ENCODE data around the gene CACNA2D3. TPM values are rescaled to one million over a fixed set of nuclear protein-coding genes. Genes with fewer than 3 reads are reported as not detected.

Gene CACNA2D3
- total and polyA plus RNA-seq, 4 donors: 0.72 to 2.4 (median 1.5) TPM

DNA sequence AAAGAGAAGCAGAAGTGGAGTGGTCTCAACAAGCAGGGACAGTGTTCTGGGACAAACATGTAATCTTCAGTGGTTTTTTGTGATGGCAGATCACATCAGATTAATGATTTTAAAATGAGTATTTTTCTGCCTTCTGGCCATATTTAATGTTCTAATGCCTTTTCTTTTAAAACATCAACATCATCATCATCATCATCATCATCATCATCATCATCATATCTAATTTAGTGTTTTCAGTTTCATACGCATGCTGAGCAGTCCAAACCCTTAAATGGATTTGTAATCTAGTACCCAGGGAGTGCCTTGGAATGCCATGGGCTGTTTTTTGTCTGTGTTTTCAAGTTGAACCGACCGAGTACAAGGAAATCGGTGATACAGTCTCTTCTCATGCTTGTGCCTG, 68.9 kb downstream of the CACNA2D3 start:
- 71 to 79% methylated on average over 4 of the region's 4 CpGs for WGBS, 2 donors
- Histone ChIP-seq H3K4me3 (ENCODE audit: low read length in 2 of 2) (no peak overlapping the region), H3K27ac (ENCODE audit: low read depth in 1 of 2, low read length in 2 of 2) (no peak overlapping the region), H3K9me3 (ENCODE audit: control insufficient read depth, low read length) (no peaks in the 10 kb centered on the region), H3K27me3 (ENCODE audit: control insufficient read depth in 1 of 2, insufficient read depth in 2 of 2, low read length in 1 of 2) (no peaks in the 10 kb centered on the region), H3K36me3 (ENCODE audit: control insufficient read depth in 1 of 2, insufficient read depth in 2 of 2, low read length in 1 of 2) (no peaks in the 10 kb centered on the region), H3K4me1 (ENCODE audit: control insufficient read depth in 1 of 2, insufficient read depth in 2 of 2, low read length in 2 of 2) (no peaks in the 10 kb centered on the region)
- DNase-seq (no peak), ATAC-seq (ENCODE audit: low FRiP score) (no peak)
- intact Hi-C loops (cut with DNase I): no loop called here

DNA sequence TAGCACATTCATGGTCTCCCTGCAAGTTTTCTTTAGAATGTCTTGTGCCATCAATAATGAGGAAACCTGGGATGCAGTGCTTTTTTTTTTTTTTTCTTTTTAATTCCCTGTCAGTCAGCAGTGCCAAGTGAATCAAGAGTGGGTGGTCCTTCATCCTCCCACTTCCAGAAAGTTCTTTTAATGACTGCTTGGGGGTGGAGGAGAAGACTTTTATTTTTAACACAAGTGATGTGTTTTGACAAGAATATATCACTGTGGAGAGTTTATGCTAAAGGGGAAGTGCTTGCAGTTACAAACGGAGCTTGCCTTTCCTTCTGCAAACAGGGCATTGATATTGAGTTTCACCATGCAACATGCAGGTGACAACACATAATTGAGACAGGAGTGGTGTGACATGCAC, 69.7 kb downstream of the CACNA2D3 start:
- Histone ChIP-seq H3K27me3 (ENCODE audit: control insufficient read depth in 1 of 2, insufficient read depth in 2 of 2, low read length in 1 of 2) (no peaks in the 10 kb centered on the region), H3K36me3 (ENCODE audit: control insufficient read depth in 1 of 2, insufficient read depth in 2 of 2, low read length in 1 of 2) (no peaks in the 10 kb centered on the region), H3K9me3 (ENCODE audit: control insufficient read depth, low read length) (no peaks in the 10 kb centered on the region), H3K4me3 (ENCODE audit: low read length in 2 of 2) (no peak overlapping the region), H3K27ac (ENCODE audit: low read depth in 1 of 2, low read length in 2 of 2) (no peak overlapping the region), H3K4me1 (ENCODE audit: control insufficient read depth in 1 of 2, insufficient read depth in 2 of 2, low read length in 2 of 2) (no peaks in the 10 kb centered on the region)
- 15 to 22% methylated on average over 1 of the region's 1 CpG for WGBS, 2 donors
- no peak for DNase-seq
- no peak for ATAC-seq (ENCODE audit: low FRiP score)
- intact Hi-C loops (cut with DNase I): no loop called here

DNA sequence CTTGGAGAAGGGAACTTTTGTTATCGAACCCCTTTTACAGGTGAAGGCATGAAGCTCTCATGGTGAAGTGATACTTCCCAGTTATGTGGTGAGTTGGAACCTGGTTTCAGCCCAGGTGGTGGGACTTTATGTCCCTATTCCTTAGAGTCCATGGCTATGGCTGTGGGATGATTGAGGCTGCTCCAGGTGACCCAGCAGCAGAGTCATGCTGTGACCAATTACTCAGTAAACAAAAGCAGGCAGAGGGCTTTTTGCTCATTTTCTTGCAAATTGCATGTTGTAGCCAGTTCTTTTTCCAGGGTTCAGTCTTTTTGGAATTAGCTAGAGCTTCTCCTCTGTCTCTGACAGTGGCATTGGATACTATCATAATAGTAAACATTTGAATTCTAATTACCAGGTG, 70.7 kb downstream of the CACNA2D3 start:
- Histone ChIP-seq H3K4me3 (ENCODE audit: low read length in 2 of 2) (no peak overlapping the region), H3K27ac (ENCODE audit: low read depth in 1 of 2, low read length in 2 of 2) (no peak overlapping the region), H3K4me1 (ENCODE audit: control insufficient read depth in 1 of 2, insufficient read depth in 2 of 2, low read length in 2 of 2) (no peaks in the 10 kb centered on the region), H3K36me3 (ENCODE audit: control insufficient read depth in 1 of 2, insufficient read depth in 2 of 2, low read length in 1 of 2) (no peaks in the 10 kb centered on the region), H3K9me3 (ENCODE audit: control insufficient read depth, low read length) (no peaks in the 10 kb centered on the region), H3K27me3 (ENCODE audit: control insufficient read depth in 1 of 2, insufficient read depth in 2 of 2, low read length in 1 of 2) (no peaks in the 10 kb centered on the region)
- intact Hi-C loops (cut with DNase I): no loop called here
- WGBS, 2 donors: 87 to 90% methylated on average over 1 of the region's 1 CpG
- ATAC-seq (ENCODE audit: low FRiP score) (no peak), DNase-seq (no peak)

DNA sequence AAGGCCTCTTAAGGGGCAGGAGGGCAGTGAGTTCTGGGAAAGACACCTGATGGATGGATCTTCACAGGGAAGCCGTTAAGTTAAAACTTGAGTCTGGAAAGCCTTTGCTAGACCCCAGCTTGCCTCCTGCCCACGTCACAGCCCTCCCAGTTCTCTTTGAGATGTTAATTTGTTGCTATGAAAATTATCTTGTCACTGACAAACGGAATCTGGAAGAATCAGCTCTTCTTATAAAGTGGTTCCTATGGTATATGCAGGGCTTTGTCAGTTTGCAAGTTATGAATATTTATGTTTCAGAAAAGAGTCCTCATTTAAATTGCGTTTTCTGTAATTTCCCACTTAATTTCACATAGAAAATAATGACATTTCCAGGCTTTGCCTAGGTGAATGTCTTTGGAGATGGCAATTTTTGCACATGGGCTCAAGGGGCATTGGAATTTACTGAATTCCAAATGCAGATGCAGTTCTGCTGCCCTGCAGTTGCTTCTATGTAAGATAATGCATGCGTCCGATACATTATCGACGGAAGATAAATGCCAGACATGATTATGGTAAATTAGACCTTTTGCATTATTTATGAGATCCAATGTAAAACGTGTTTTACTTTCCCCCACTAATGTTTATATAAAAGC, 74.1 kb downstream of the CACNA2D3 start:
- ATAC-seq (ENCODE audit: low FRiP score) (no peak), DNase-seq (no peak)
- Histone ChIP-seq H3K27ac (ENCODE audit: low read depth in 1 of 2, low read length in 2 of 2) (no peak overlapping the region), H3K36me3 (ENCODE audit: control insufficient read depth in 1 of 2, insufficient read depth in 2 of 2, low read length in 1 of 2) (no peaks in the 10 kb centered on the region), H3K9me3 (ENCODE audit: control insufficient read depth, low read length) (no peaks in the 10 kb centered on the region), H3K4me3 (ENCODE audit: low read length in 2 of 2) (no peak overlapping the region), H3K27me3 (ENCODE audit: control insufficient read depth in 1 of 2, insufficient read depth in 2 of 2, low read length in 1 of 2) (no peaks in the 10 kb centered on the region), H3K4me1 (ENCODE audit: control insufficient read depth in 1 of 2, insufficient read depth in 2 of 2, low read length in 2 of 2) (no peaks in the 10 kb centered on the region)
- 71 to 73% methylated on average over 9 of the region's 9 CpGs for WGBS, 2 donors
- intact Hi-C loops (cut with DNase I): no loop called here

DNA sequence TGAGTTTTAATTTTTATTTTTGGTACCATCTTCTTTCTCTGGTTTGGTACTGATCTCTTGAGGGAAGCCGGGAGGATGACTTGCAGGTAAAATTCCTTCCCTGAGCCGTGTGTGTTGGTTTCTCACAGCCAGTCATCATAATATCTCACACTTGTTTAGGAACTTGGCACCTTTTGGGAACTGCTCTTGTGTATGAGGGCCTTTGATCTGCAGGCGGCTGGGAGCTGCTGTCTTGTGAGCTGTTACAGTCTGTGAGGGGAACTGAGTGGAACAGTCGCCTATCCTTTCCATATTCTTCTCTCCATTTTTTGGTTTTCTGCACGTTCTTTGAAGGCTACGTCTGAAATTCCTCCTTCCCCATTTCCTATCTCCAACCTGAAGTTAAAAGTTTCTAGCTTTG, 75.2 kb downstream of the CACNA2D3 start:
- H3K4me3 ChIP-seq (ENCODE audit: low read length in 2 of 2): no peak overlapping the region
- intact Hi-C loops (cut with DNase I): no loop called here
- ATAC-seq (ENCODE audit: low FRiP score) (no peak), DNase-seq (no peak)
- H3K27me3 ChIP-seq (ENCODE audit: control insufficient read depth in 1 of 2, insufficient read depth in 2 of 2, low read length in 1 of 2): no peaks in the 10 kb centered on the region
- 61 to 62% methylated on average over 6 of the region's 6 CpGs for WGBS, 2 donors
- no peak overlapping the region for H3K27ac ChIP-seq (ENCODE audit: low read depth in 1 of 2, low read length in 2 of 2)
- H3K9me3 ChIP-seq (ENCODE audit: control insufficient read depth, low read length): no peaks in the 10 kb centered on the region
- H3K4me1 ChIP-seq (ENCODE audit: control insufficient read depth in 1 of 2, insufficient read depth in 2 of 2, low read length in 2 of 2): no peaks in the 10 kb centered on the region
- H3K36me3 ChIP-seq (ENCODE audit: control insufficient read depth in 1 of 2, insufficient read depth in 2 of 2, low read length in 1 of 2): no peaks in the 10 kb centered on the region

DNA sequence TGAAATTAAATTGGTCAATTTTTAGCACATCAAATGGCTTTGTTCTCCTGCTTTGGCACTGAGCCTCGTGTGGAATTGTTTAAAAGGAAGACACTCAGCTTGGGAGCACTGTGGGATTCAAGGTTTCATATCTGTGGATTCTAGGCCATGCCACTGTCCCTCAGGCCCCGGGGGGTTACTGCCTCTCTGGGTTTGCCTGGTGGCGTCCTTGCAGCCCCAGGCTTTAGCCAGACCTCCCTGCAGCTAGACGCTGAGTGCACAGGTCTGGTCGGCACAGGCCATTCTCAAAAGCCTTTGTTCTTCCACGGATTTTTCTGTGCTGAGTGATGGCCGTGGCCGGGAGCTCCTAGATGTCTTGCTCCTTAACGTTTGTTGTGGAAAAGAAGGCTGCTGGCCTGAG, 76.2 kb downstream of the CACNA2D3 start:
- no peaks in the 10 kb centered on the region for H3K27me3 ChIP-seq (ENCODE audit: control insufficient read depth in 1 of 2, insufficient read depth in 2 of 2, low read length in 1 of 2)
- 59 to 65% methylated on average over 9 of the region's 9 CpGs for WGBS, 2 donors
- ATAC-seq (ENCODE audit: low FRiP score): no peak

GRCh38 chr3:54202054-54202453, 79.7 kb downstream of the CACNA2D3 start:
- WGBS, 2 donors: 45 to 49% methylated on average over 5 of the region's 5 CpGs
- Histone ChIP-seq H3K4me3 (ENCODE audit: low read length in 2 of 2) (no peak overlapping the region), H3K9me3 (ENCODE audit: control insufficient read depth, low read length) (no peaks in the 10 kb centered on the region), H3K27ac (ENCODE audit: low read depth in 1 of 2, low read length in 2 of 2) (no peak overlapping the region), H3K27me3 (ENCODE audit: control insufficient read depth in 1 of 2, insufficient read depth in 2 of 2, low read length in 1 of 2) (no peaks in the 10 kb centered on the region), H3K4me1 (ENCODE audit: control insufficient read depth in 1 of 2, insufficient read depth in 2 of 2, low read length in 2 of 2) (no peaks in the 10 kb centered on the region), H3K36me3 (ENCODE audit: control insufficient read depth in 1 of 2, insufficient read depth in 2 of 2, low read length in 1 of 2) (no peaks in the 10 kb centered on the region)
- ATAC-seq (ENCODE audit: low FRiP score) (no peak), DNase-seq (no peak)
- intact Hi-C loops (cut with DNase I): no loop called here

More for the DNA sequence above, 76.2 kb downstream of the CACNA2D3 start:
- no peaks in the 10 kb centered on the region for H3K4me1 ChIP-seq (ENCODE audit: control insufficient read depth in 1 of 2, insufficient read depth in 2 of 2, low read length in 2 of 2)
- no peak for DNase-seq
- intact Hi-C loops (cut with DNase I): no loop called here
- H3K36me3 ChIP-seq (ENCODE audit: control insufficient read depth in 1 of 2, insufficient read depth in 2 of 2, low read length in 1 of 2): no peaks in the 10 kb centered on the region
- H3K4me3 ChIP-seq (ENCODE audit: low read length in 2 of 2): no peak overlapping the region
- no peaks in the 10 kb centered on the region for H3K9me3 ChIP-seq (ENCODE audit: control insufficient read depth, low read length)
- H3K27ac ChIP-seq (ENCODE audit: low read depth in 1 of 2, low read length in 2 of 2): no peak overlapping the region

DNA sequence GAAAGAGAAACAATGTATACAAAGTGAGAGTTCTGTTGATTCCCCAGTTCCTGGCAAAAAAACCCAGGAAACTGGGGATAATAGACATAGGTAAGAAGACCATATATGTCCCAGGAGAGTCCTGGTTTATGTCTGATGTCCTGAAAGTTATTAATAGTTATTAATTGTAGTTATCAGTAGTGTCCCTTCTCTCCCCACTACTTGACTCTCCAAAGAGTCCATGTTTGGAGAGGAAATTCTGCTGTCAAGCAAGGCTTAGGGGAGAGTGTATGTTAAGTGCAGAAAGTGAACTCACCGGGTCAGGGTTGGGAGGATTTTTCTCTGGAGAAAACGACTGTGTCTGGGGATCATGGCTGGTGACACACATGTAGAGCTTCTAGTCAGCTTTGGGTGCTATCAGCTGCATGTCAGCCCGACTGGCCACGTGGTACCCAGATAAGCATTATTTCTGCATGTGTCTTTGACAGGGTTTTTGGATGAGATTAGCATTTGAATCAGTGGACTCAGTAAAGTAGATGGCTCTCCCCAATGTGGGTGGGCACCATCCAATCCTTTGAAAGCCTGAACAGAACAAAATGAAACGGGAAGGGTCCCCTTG, 80.4 kb downstream of the CACNA2D3 start:
- DNase-seq (no peak), ATAC-seq (ENCODE audit: low FRiP score) (no peak)
- no peak overlapping the region for H3K4me3 ChIP-seq (ENCODE audit: low read length in 2 of 2)
- 53 to 62% methylated on average over 5 of the region's 5 CpGs for WGBS, 2 donors
- no peaks in the 10 kb centered on the region for H3K27me3 ChIP-seq (ENCODE audit: control insufficient read depth in 1 of 2, insufficient read depth in 2 of 2, low read length in 1 of 2)
- H3K4me1 ChIP-seq (ENCODE audit: control insufficient read depth in 1 of 2, insufficient read depth in 2 of 2, low read length in 2 of 2): no peaks in the 10 kb centered on the region
- no peaks in the 10 kb centered on the region for H3K36me3 ChIP-seq (ENCODE audit: control insufficient read depth in 1 of 2, insufficient read depth in 2 of 2, low read length in 1 of 2)
- no peak overlapping the region for H3K27ac ChIP-seq (ENCODE audit: low read depth in 1 of 2, low read length in 2 of 2)
- H3K9me3 ChIP-seq (ENCODE audit: control insufficient read depth, low read length): no peaks in the 10 kb centered on the region
- intact Hi-C loops (cut with DNase I): no loop called here

DNA sequence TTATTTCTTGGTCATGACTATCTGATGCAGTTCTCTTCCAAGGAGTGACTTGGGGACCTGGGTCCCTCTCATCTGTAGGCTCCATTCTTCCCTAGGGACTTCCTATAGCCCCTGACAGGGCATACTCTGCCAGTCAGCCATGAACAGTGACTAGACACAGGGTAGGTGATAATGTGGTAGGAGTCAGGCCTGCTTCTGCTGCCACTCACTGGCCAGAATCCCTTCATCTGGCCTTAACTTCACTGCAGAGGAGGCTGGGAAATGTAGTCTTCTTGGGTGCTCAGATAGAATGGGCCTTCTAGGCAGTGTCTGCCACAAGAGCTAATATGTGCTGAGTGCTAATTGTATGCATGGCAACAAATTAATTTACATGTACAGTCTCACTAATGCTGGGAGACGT, 84.5 kb downstream of the CACNA2D3 start:
- Histone ChIP-seq H3K36me3 (ENCODE audit: control insufficient read depth in 1 of 2, insufficient read depth in 2 of 2, low read length in 1 of 2) (no peaks in the 10 kb centered on the region), H3K4me3 (ENCODE audit: low read length in 2 of 2) (no peak overlapping the region), H3K9me3 (ENCODE audit: control insufficient read depth, low read length) (no peaks in the 10 kb centered on the region), H3K27ac (ENCODE audit: low read depth in 1 of 2, low read length in 2 of 2) (no peak overlapping the region), H3K4me1 (ENCODE audit: control insufficient read depth in 1 of 2, insufficient read depth in 2 of 2, low read length in 2 of 2) (no peaks in the 10 kb centered on the region), H3K27me3 (ENCODE audit: control insufficient read depth in 1 of 2, insufficient read depth in 2 of 2, low read length in 1 of 2) (no peaks in the 10 kb centered on the region)
- no peak for ATAC-seq (ENCODE audit: low FRiP score)
- intact Hi-C loops (cut with DNase I): no loop called here
- 76 to 81% methylated on average over 1 of the region's 1 CpG for whole genome bisulfite sequencing, 2 donors
- no peak for DNase-seq
